Loucy (cell line): ENCODE measurements around the gene UBE2G2.
A peak's percentile ranks its signal among the peaks of the same experiment; 100 is the strongest.

Experiments used
- H2AFZ ChIP-seq: fragments of 200-600 bp; sonication (generic); 2 replicates; pipeline ENCODE4 v1.6.0; 2016; ENCODE audit warnings: antibody characterized with exemption, mild to moderate bottlenecking, low read length, moderate library complexity
- H3F3A ChIP-seq: fragments of 200-600 bp; 2 replicates; pipeline ENCODE4 v1.6.0; 2016; ENCODE audit warnings: antibody characterized with exemption, low read depth, mild to moderate bottlenecking
- H3K27me3 ChIP-seq: fragments of 200-600 bp; sonication (generic); 2 replicates; pipeline ENCODE4 v1.6.1; 2014; ENCODE audit warnings: low read length, mild to moderate bottlenecking; ENCODE audit not compliant: insufficient read depth, poor library complexity, severe bottlenecking
- H3K36me3 ChIP-seq: fragments of 200-600 bp; sonication (generic); 2 replicates; pipeline ENCODE4 v1.6.1; 2016; ENCODE audit warnings: low read length; ENCODE audit not compliant: insufficient read depth
- H3K4me1 ChIP-seq: fragments of 200-600 bp; sonication (generic); 2 replicates; pipeline ENCODE4 v1.5.1; 2014; ENCODE audit warnings: low read length, mild to moderate bottlenecking; ENCODE audit not compliant: insufficient read depth, poor library complexity, severe bottlenecking
- H3K4me2 ChIP-seq: fragments of 200-600 bp; sonication (generic); 2 replicates; pipeline ENCODE4 v1.6.0; 2014; ENCODE audit warnings: antibody characterized with exemption, low read length, low read depth, mild to moderate bottlenecking; ENCODE audit not compliant: poor library complexity, severe bottlenecking
- H3K4me3 ChIP-seq: fragments of 200-600 bp; sonication (generic); 2 replicates; pipeline ENCODE4 v1.5.1; 2014; ENCODE audit warnings: low read length, mild to moderate bottlenecking, mixed read lengths; ENCODE audit not compliant: poor library complexity, severe bottlenecking
- H3K79me2 ChIP-seq: fragments of 200-600 bp; sonication (generic); 2 replicates; pipeline ENCODE4 v1.6.1; 2014; ENCODE audit warnings: low read length; ENCODE audit not compliant: insufficient read depth
- H3K9ac ChIP-seq: fragments of 200-600 bp; sonication (generic); 2 replicates; pipeline ENCODE4 v1.6.0; 2014; ENCODE audit warnings: mild to moderate bottlenecking, low read depth, low read length, moderate library complexity; ENCODE audit not compliant: poor library complexity, severe bottlenecking
- H3K9me2 ChIP-seq: fragments of 200-600 bp; sonication (generic); replicated peaks from 2 replicates; pipeline ENCODE4 v1.6.1; 2016; ENCODE audit warnings: low read depth, low read length, mixed read lengths
- H3K9me3 ChIP-seq: fragments of 200-600 bp; sonication (generic); 2 replicates; pipeline ENCODE4 v1.6.1; 2014; ENCODE audit warnings: mild to moderate bottlenecking, antibody characterized with exemption, low read length, low read depth; ENCODE audit not compliant: insufficient read depth
- H4K20me1 ChIP-seq: fragments of 200-600 bp; sonication (generic); 2 replicates; pipeline ENCODE4 v1.6.0; 2014; ENCODE audit warnings: antibody characterized with exemption, low read length, mild to moderate bottlenecking; ENCODE audit not compliant: insufficient read depth, poor library complexity, severe bottlenecking
- EZH2phosphoT487 ChIP-seq: fragments of 200-600 bp; IDR thresholded peaks from 2 replicates; pipeline ENCODE4 v1.6.1; 2018; ENCODE audit warnings: antibody characterized with exemption, mild to moderate bottlenecking, moderate library complexity, borderline replicate concordance
- TF ChIP-seq, protein P1 (sequence below): fragments of 200-600 bp; sonication (generic); conservative IDR thresholded peaks from 2 replicates; pipeline ENCODE4 v1.5.1; 2014; ENCODE audit warnings: mild to moderate bottlenecking, antibody characterized with exemption, low read length

Gene UBE2G2

GRCh38 chr21:44816761-44817505, 15.3 kb upstream of the UBE2G2 start:
- H3K36me3 ChIP-seq = no peaks in the 10 kb centered on the region
- no peaks in the 10 kb centered on the region for H3K27me3 ChIP-seq
- H4K20me1 ChIP-seq = peaks cover 53% of the 10 kb centered on the region
- no peaks in the 10 kb centered on the region for H3K9me2 ChIP-seq
- H3K9me3 ChIP-seq = 0 out of 2 replicates have a peak, but pooled peaks cover 3% of the 10 kb centered on the region
- TF ChIP-seq EZH2phosphoT487 = no peak
- TF ChIP-seq, protein P1, sequence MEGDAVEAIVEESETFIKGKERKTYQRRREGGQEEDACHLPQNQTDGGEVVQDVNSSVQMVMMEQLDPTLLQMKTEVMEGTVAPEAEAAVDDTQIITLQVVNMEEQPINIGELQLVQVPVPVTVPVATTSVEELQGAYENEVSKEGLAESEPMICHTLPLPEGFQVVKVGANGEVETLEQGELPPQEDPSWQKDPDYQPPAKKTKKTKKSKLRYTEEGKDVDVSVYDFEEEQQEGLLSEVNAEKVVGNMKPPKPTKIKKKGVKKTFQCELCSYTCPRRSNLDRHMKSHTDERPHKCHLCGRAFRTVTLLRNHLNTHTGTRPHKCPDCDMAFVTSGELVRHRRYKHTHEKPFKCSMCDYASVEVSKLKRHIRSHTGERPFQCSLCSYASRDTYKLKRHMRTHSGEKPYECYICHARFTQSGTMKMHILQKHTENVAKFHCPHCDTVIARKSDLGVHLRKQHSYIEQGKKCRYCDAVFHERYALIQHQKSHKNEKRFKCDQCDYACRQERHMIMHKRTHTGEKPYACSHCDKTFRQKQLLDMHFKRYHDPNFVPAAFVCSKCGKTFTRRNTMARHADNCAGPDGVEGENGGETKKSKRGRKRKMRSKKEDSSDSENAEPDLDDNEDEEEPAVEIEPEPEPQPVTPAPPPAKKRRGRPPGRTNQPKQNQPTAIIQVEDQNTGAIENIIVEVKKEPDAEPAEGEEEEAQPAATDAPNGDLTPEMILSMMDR = no peak
- peak overlapping the region; percentile 92 for H3K4me3 ChIP-seq
- no peak overlapping the region for H2AFZ ChIP-seq
- H3K79me2 ChIP-seq = peaks cover 65% of the 10 kb centered on the region
- H3K9ac ChIP-seq = peak overlapping the region; percentile 92
- peak overlapping the region; percentile 78 for H3K4me2 ChIP-seq
- peaks cover 16% of the 10 kb centered on the region for H3K4me1 ChIP-seq
- no peaks in the 10 kb centered on the region for H3F3A ChIP-seq

GRCh38 chr21:44815852-44816628, 14.4 kb upstream of the UBE2G2 start:
- Histone ChIP-seq H3K36me3 (peaks cover 4% of the 10 kb centered on the region; the same call in 1 of the 2 replicates), H3K27me3 (no peaks in the 10 kb centered on the region), H3K79me2 (peaks cover 74% of the 10 kb centered on the region), H3K4me3 (peak overlapping the region; percentile 64), H3K9ac (peak overlapping the region; percentile 24), H3K4me1 (peaks cover 18% of the 10 kb centered on the region), H3K4me2 (peak overlapping the region; percentile 78), H3F3A (no peaks in the 10 kb centered on the region), H3K9me2 (no peaks in the 10 kb centered on the region), H4K20me1 (peaks cover 62% of the 10 kb centered on the region), H2AFZ (no peak overlapping the region), H3K9me3 (no peaks in the 10 kb centered on the region)
- no peak for TF ChIP-seq EZH2phosphoT487
- TF ChIP-seq, protein P1 = no peak

GRCh38 chr21:44815225-44815624, 13.6 kb upstream of the UBE2G2 start:
- H2AFZ ChIP-seq = no peak overlapping the region
- peaks cover 69% of the 10 kb centered on the region for H4K20me1 ChIP-seq
- no peaks in the 10 kb centered on the region for H3K27me3 ChIP-seq
- H3K9me2 ChIP-seq = no peaks in the 10 kb centered on the region
- H3K9ac ChIP-seq = no peak overlapping the region
- peaks cover 19% of the 10 kb centered on the region for H3K4me1 ChIP-seq
- peak overlapping the region; percentile 78 for H3K4me2 ChIP-seq
- H3K4me3 ChIP-seq = peak overlapping the region; percentile 40
- TF ChIP-seq, protein P1 = no peak
- TF ChIP-seq EZH2phosphoT487 = no peak
- no peaks in the 10 kb centered on the region for H3F3A ChIP-seq
- H3K36me3 ChIP-seq = peaks cover 12% of the 10 kb centered on the region; the same call in 1 of the 2 replicates
- peaks cover 82% of the 10 kb centered on the region for H3K79me2 ChIP-seq
- H3K9me3 ChIP-seq = no peaks in the 10 kb centered on the region
